ENCODE results near the gene TGFBR3L. TPM values are rescaled to one million over a fixed set of nuclear protein-coding genes. Genes with fewer than 3 reads are reported as not detected.

TGFBR3L gene
- total and polyA plus RNA-seq, 2 of the 13 experiments (the other 11 are each of a cell fraction or from before 2014, with no cell fraction given), result 0.20 to 1.0 TPM

DNA sequence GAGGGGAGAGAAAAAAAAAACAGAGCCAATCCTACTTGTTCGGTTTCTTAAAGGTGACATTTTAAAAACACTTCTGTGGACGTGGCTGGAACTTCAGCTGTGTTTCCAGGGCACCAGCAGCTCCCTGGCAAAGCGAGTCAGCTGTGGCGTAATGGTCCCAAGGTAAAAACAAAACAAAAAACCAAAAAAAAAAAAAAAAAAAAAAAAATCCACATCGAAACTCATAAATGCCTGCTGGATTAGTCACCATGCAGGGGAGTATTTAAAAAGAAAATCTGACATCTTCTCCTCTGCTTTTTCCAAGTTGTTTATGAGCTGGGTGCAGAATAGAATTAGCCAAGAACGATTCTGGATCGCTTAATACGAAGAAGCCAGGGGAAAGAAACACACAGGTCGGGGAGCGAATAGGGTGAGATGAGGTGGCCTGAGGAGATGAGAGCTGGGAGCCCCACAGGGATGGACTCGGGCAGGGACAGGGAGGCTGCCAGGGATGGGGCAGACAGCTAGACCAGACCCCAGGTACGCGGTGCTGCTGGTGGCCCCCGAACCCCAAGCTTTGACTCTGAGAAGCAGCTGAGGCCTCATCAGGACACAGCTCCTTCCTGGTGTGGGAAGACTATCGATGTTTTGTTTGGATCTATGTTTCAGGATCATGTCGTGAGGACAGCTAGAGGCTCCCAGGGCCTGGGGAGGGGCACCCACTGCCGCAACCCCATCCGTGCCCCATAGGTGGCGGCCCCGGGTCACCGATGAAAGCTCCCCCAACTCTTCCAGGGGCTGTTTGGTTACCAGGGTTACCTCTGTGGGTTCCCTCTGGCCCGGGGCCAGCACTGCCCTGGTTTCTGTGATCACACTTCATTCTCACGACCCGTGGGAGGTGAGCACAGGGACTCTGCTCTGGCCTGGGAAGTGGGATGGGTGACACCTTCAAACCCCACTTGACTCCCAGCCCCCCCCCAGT lies 14.4 kb downstream of the TGFBR3L start (continued):
- TF ChIP-seq, protein P1, sequence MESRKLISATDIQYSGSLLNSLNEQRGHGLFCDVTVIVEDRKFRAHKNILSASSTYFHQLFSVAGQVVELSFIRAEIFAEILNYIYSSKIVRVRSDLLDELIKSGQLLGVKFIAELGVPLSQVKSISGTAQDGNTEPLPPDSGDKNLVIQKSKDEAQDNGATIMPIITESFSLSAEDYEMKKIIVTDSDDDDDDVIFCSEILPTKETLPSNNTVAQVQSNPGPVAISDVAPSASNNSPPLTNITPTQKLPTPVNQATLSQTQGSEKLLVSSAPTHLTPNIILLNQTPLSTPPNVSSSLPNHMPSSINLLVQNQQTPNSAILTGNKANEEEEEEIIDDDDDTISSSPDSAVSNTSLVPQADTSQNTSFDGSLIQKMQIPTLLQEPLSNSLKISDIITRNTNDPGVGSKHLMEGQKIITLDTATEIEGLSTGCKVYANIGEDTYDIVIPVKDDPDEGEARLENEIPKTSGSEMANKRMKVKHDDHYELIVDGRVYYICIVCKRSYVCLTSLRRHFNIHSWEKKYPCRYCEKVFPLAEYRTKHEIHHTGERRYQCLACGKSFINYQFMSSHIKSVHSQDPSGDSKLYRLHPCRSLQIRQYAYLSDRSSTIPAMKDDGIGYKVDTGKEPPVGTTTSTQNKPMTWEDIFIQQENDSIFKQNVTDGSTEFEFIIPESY (CRISPR knock-in tag; IDR thresholded peaks at IDR 0.05), result peak; percentile 88
- TF ChIP-seq THAP11 (CRISPR knock-in tag; IDR thresholded peaks at IDR 0.05) (no peak), STAT6 (CRISPR knock-in tag; IDR thresholded peaks at IDR 0.05; ENCODE audit: borderline replicate concordance) (no peak), HIVEP1 (CRISPR knock-in tag; IDR thresholded peaks at IDR 0.05) (no peak), YEATS4 (CRISPR knock-in tag; IDR thresholded peaks at IDR 0.05; ENCODE audit: borderline replicate concordance) (no peak), ZNF850 (CRISPR knock-in tag; conservative IDR thresholded peaks at IDR 0.05) (no peak), KDM5B (CRISPR knock-in tag; IDR thresholded peaks at IDR 0.05; ENCODE audit: borderline replicate concordance) (no peak), HOXA7 (CRISPR knock-in tag; IDR thresholded peaks at IDR 0.05) (no peak), ATF7 (IDR thresholded peaks at IDR 0.05) (no peak), ATF7 (CRISPR knock-in tag; IDR thresholded peaks at IDR 0.05) (no peak), MAFG (CRISPR knock-in tag; IDR thresholded peaks at IDR 0.05) (no peak), MTF2 (CRISPR knock-in tag; IDR thresholded peaks at IDR 0.05; ENCODE audit: borderline replicate concordance) (no peak), SALL1 (CRISPR knock-in tag; IDR thresholded peaks at IDR 0.05) (no peak), ZNF460 (CRISPR knock-in tag; IDR thresholded peaks at IDR 0.05; ENCODE audit: borderline replicate concordance) (no peak), PRPF4 (IDR thresholded peaks at IDR 0.05; ENCODE audit: low read depth, low read length, poor library complexity, severe bottlenecking) (no peak), ATAD3A (CRISPR knock-in tag; IDR thresholded peaks at IDR 0.05) (no peak), SMARCE1 (IDR thresholded peaks at IDR 0.05; ENCODE audit: borderline replicate concordance) (no peak), PBX3 (CRISPR knock-in tag; IDR thresholded peaks at IDR 0.05; ENCODE audit: borderline replicate concordance) (no peak), ZBTB7B (CRISPR knock-in tag; IDR thresholded peaks at IDR 0.05) (no peak), ZBTB10 (CRISPR knock-in tag; IDR thresholded peaks at IDR 0.05; ENCODE audit: borderline replicate concordance) (no peak), HHEX (CRISPR knock-in tag; IDR thresholded peaks at IDR 0.05) (no peak)

All from HepG2 (cell line).